OCI-LY1 (cell line): ENCODE measurements around the gene SCUBE2.

Source experiments
- EZH2 ChIP-seq: fragments of 200-600 bp; sonication (generic), shearing (Covaris generic); IDR thresholded peaks from 2 replicates; pipeline ENCODE4 v1.8.0; 2017; ENCODE audit warnings: borderline replicate concordance, mixed run types, mild to moderate bottlenecking, antibody characterized with exemption, low read length, moderate library complexity, mixed read lengths
- TF ChIP-seq, protein P1 (sequence below): fragments of 200-600 bp; sonication (generic), shearing (Covaris generic); IDR thresholded peaks from 2 replicates; pipeline ENCODE4 v1.5.1; 2017; ENCODE audit warnings: mild to moderate bottlenecking, antibody characterized with exemption, low read length, moderate library complexity, mixed read lengths

GRCh38 chr11:9092072-9092471 is 673 bp upstream of the SCUBE2 start:
- no peak for TF ChIP-seq EZH2
- TF ChIP-seq, protein P1, sequence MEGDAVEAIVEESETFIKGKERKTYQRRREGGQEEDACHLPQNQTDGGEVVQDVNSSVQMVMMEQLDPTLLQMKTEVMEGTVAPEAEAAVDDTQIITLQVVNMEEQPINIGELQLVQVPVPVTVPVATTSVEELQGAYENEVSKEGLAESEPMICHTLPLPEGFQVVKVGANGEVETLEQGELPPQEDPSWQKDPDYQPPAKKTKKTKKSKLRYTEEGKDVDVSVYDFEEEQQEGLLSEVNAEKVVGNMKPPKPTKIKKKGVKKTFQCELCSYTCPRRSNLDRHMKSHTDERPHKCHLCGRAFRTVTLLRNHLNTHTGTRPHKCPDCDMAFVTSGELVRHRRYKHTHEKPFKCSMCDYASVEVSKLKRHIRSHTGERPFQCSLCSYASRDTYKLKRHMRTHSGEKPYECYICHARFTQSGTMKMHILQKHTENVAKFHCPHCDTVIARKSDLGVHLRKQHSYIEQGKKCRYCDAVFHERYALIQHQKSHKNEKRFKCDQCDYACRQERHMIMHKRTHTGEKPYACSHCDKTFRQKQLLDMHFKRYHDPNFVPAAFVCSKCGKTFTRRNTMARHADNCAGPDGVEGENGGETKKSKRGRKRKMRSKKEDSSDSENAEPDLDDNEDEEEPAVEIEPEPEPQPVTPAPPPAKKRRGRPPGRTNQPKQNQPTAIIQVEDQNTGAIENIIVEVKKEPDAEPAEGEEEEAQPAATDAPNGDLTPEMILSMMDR, result no peak
